ENCODE results near the gene KIAA2012.

- TF ChIP-seq CTCF (IDR thresholded peaks at IDR 0.05; ENCODE audit: low read depth, low read length, missing input control) = no peak
- TF ChIP-seq JUND (IDR thresholded peaks at IDR 0.05) = no peak
- TF ChIP-seq MAX (IDR thresholded peaks at IDR 0.05) = no peak
- TF ChIP-seq FOXA1 (IDR thresholded peaks at IDR 0.05) = no peak
These were observed 45.1 kb downstream of the KIAA2012 start for GRCh38 chr2:202118168-202118567.
